Measurements from ENCODE around the gene CRB1.
"Not testable (repeated sequence)": the region's sequence is repeated elsewhere in the genome, so short reads cannot be mapped to it uniquely, and the experiment has no call there.

Gene CRB1

GRCh38 chr1:197399755-197400521 lies 131.9 kb downstream of the CRB1 start:
- TF ChIP-seq ZFP30 (CRISPR knock-in tag; IDR thresholded peaks at IDR 0.05) = no peak
- ATAC-seq = peak; percentile 72

- ATAC-seq = no peak
- no peak for TF ChIP-seq ZNF8 (CRISPR knock-in tag; IDR thresholded peaks at IDR 0.05)
- no peak for TF ChIP-seq ZFP30 (CRISPR knock-in tag; IDR thresholded peaks at IDR 0.05)
- TF ChIP-seq ARNTL (CRISPR knock-in tag; IDR thresholded peaks at IDR 0.05; ENCODE audit: borderline replicate concordance, low read depth) = no peak
- TF ChIP-seq PATZ1 (CRISPR knock-in tag; IDR thresholded peaks at IDR 0.05; ENCODE audit: borderline replicate concordance) = no peak
- TF ChIP-seq TSHZ2 (CRISPR knock-in tag; IDR thresholded peaks at IDR 0.05) = no peak
- no peak for TF ChIP-seq ZNF565 (CRISPR knock-in tag; conservative IDR thresholded peaks at IDR 0.05; ENCODE audit: low read depth)
- TF ChIP-seq CSDC2 (CRISPR knock-in tag; IDR thresholded peaks at IDR 0.05) = no peak
- TF ChIP-seq BACH2 (CRISPR knock-in tag; IDR thresholded peaks at IDR 0.05; ENCODE audit: borderline replicate concordance) = no peak
- TF ChIP-seq ZFP3 (CRISPR knock-in tag; IDR thresholded peaks at IDR 0.05) = no peak
- TF ChIP-seq ISL1 (CRISPR knock-in tag; IDR thresholded peaks at IDR 0.05) = no peak
- no peak for TF ChIP-seq CREB5 (CRISPR knock-in tag; IDR thresholded peaks at IDR 0.05; ENCODE audit: low read depth)
- TF ChIP-seq OSR1 (CRISPR knock-in tag; IDR thresholded peaks at IDR 0.05) = no peak
- no peak for TF ChIP-seq POU6F1 (CRISPR knock-in tag; IDR thresholded peaks at IDR 0.05; ENCODE audit: borderline replicate concordance, low read depth)
- no peak for TF ChIP-seq TOX (CRISPR knock-in tag; IDR thresholded peaks at IDR 0.05; ENCODE audit: borderline replicate concordance)
- TF ChIP-seq CSRNP3 (CRISPR knock-in tag; IDR thresholded peaks at IDR 0.05) = no peak
- no peak for TF ChIP-seq ZNF70 (CRISPR knock-in tag; IDR thresholded peaks at IDR 0.05)
- TF ChIP-seq GLIS3 (CRISPR knock-in tag; IDR thresholded peaks at IDR 0.05) = no peak
- no peak for TF ChIP-seq PPARA (CRISPR knock-in tag; IDR thresholded peaks at IDR 0.05; ENCODE audit: borderline replicate concordance)
- TF ChIP-seq SNAI2 (CRISPR knock-in tag; IDR thresholded peaks at IDR 0.05) = no peak
Measured at GRCh38 chr1:197400522-197400902, 132.5 kb downstream of the CRB1 start.

GRCh38 chr1:197402189-197402588 lies 134.1 kb downstream of the CRB1 start:
- no peak for ATAC-seq
- TF ChIP-seq TOX (CRISPR knock-in tag; IDR thresholded peaks at IDR 0.05; ENCODE audit: borderline replicate concordance) (no peak), ZFP3 (CRISPR knock-in tag; IDR thresholded peaks at IDR 0.05) (no peak), CSDC2 (CRISPR knock-in tag; IDR thresholded peaks at IDR 0.05) (no peak)

- ATAC-seq = not testable (repeated sequence)
Measured at GRCh38 chr1:197404774-197405173, 136.7 kb downstream of the CRB1 start.

- not testable (repeated sequence) for ATAC-seq
Measured at GRCh38 chr1:197405614-197406013, 137.6 kb downstream of the CRB1 start.

Measured in SK-N-SH treated with all-trans-retinoic acid at 6 μM for 48 hours (cell line).